NCI-H1694 treated with DMSO at 0.1 percent for 48 hours (cell line): ENCODE measurements around the gene ACTRT2.

Experiments
- DNase-seq: peaks from one replicate; lab custom pipeline; 2025; lab: John Stamatoyannopoulos, UW

The ACTRT2 gene

DNA sequence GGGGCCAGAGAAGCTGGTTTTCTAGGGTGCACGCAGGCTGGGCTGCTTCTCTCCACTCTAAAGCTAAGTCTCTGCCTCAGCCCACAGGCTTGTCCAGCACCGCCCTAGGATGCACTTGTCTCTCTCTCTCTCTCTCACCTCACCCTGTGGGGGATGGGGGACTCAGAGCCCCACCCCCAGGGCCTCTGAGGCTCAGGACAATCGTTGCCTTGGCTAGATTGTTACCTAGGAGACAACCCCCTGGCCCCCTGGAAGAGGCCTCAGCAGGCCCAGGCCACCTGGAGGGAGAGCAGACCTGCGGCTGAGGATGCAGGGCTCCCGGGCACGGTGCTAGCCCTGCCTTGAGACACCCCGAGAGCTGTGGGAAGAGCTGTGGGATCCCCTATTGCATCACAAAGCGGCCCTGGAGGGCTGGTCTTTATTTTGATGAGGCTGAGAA lies at the start of gene ACTRT2:
Gene ACTRT2 (plus strand): TSS at position 235 of the 439 bp plus-strand sequence. CDS start 220 bp downstream, outside the sequence.
- no peak for DNase-seq

DNA sequence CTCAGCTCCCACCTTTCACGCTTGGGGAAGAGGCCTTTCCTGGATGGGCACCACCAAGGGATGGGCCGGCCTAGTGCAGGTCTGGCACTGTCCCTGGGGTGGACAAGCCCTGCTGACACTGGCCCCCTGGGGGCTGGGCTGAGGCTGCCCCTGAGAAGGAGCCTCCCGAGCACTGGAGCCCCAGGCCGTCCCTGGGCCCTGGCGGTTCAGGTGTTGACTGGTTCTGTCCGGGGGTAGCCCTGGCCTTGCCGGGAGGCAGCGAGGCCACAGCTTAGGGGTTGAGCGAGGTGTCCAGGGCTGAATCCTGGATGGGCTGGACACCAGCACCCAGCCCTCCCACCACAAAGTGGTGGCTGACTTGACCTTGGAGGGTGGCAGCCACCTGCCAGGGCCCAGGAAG lies 49.7 kb upstream of the ACTRT2 start:
- no peak for DNase-seq

DNA sequence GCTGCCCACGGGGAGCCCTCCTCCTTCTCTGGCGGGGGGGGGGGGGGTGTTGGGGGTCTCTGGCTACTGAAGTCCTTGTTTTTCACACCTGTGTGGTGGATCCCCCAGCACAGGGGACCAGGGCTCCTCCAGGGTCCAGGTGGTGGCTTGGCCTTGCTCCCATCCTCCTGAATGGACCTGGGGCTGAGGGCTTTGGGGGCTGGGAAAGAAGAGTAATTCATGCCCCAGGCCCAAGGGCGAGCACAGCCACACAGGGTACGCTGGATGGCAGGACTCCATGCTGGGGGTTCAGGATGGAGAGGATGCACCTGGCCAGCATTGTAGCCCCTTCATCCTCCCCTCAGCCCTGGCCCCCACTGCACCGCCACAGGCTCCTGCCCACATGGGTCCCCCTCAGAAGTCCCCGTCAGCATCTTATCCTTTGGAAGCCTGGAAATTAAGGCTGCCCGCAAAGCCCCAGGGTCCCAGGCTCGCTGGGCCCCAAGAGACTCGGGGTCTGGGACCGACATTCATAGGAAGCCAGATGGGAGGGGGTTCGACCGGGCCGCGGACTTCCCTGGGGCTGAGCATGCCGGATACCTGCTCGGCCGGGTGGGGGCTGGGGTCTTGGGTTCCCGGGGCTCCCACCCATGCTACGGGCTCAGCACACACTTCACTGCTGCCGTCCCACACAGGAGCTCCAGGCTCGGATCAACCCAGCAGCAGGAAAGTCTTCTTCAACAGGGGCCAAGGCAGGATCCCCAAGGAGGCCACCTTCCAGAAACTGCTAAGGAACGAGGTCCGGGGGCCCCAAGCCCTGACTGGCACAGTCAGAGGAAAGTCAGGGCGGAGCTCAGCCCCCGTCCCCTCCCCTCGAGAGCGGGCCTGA lies 49.0 kb upstream of the ACTRT2 start:
- DNase-seq, result no peak

- DNase-seq, result no peak
These were observed 48.2 kb upstream of the ACTRT2 start for GRCh38 chr1:2972879-2973575.

DNA sequence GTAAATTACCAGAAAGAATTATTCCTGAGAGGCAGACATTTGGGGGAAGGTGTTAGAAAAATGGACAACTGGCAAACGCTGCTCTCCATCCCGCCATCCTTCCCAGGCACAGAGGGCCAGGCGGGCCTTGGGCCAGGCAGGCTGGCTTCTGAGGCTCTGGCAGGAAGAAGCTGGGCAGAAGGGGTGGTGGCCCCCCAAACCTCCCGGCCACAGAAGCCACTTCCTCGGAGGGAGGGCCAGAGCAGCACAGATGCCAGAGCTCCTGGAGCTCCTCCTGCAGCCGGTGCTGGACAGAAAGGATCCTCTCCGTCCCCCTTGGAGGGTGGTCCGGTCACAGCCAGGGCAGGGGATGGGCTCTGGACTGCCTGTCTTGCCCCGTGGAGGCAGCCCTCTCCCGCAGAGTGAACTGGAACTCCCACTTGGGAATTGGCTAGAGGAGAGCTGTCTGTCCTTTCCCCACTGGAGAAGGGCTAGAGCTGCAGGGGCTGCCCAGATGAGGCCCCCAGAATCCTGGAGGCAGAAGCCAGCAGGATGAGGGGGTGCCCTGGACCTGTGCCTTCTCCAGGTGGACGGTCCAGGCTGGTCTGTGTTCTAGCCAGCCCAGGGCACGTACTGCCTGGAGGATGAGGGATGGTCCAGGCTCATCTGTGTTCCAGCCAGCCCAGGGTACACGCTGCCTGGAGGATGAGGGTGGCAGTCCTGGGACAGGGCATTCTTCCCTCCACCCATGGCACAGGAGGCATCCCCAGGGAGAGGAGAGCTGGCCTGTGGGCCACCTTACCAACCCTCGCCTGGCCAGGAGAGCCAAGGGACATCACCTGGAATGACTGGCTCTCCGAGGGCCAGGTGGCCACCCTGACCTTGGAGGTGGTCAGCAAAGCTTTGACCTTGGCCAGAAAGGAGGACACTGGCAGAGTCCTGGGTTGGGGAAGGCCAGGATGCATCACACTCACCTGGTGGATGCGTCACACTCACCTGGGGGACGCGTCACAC lies 47.4 kb upstream of the ACTRT2 start:
- DNase-seq, result no peak

DNA sequence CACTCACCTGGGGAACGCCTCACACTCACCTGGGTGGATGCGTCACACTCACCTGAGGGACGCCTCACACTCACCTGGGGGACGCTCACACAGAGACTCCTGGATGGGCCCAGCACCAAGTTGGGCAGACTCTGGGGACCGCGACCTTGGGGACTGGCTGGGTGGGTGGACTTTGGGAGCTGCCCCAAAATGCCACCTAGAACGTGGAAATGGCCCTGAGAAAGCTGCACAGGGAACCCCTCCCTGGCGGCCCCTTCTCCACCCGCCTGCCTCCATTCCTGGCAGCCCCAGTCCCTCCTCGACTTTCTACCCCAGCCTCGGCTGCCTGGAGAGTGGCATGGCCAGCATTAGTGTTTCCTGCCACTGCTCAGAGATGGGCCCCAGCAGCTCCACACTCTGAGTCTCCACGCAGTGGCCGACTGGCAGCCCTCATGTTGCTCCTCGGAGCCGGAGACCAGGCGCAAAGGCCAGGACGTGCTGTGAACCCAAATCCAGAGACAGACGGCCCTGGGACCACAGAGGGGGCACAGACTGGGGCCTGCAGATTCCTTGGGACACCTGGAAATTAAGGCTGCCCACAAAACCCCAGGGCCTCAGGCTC lies 46.5 kb upstream of the ACTRT2 start:
- no peak for DNase-seq

GRCh38 chr1:2975466-2976179 lies 45.6 kb upstream of the ACTRT2 start:
- no peak for DNase-seq

DNA sequence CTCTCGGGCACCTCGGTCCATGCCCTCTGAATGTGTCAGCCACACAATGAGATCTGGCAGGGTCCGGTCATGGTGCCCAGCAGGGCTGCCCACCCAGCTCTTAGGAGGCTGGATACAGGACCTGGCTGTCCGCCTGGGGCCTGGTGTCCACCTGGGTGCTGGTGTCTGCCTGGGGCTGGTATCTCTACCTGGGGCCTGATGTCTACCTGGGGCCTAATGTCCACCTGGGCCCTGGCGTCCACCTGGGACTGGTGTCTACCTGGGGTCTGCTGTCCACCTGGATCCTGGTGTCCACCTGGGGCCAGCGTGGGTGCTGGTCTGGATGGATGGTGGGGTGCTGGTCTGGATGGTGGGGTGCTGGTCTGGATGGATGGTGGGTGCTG lies 45.1 kb upstream of the ACTRT2 start:
- DNase-seq, result no peak

- no peak for DNase-seq
These were observed 43.2 kb upstream of the ACTRT2 start for GRCh38 chr1:2977886-2978611.

GRCh38 chr1:2978691-2979190 lies 42.5 kb upstream of the ACTRT2 start:
- no peak for DNase-seq

GRCh38 chr1:2979191-2980072 lies 41.8 kb upstream of the ACTRT2 start:
- DNase-seq, result no peak

DNA sequence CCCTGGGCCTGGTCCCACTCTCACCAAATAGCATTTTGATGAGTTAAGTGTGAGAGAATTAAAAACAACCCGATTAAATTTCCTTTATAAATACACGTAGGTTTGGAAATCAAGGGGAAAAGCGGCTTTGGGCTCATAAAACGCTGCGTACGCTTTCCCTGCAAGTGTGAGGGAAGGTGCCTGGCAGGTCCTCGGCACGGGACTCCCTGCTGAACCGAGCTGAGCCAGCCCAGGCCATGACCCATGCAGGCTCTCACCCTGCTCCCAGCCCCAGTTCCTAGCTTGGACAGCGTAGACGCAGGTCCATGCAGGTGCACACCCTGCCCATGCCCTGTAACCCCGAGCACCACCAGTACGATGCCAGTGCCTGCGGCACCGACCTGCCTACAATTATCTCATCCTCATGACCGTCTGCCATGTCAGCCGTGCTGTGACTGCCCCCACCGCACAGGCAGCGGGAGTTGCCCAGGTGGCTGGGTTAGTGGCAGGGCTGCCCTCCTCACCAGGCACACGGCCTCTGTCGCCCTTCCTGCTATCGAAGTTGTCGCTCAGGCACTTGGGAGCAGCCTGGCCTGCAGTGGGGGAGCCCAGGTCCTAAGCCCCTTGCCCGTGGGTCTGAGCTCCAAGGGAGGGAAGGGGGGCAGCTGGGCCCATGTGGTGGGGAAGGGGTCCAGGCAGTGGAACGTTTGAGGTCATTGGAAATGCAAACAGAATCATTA lies 41.0 kb upstream of the ACTRT2 start:
- no peak for DNase-seq

DNA sequence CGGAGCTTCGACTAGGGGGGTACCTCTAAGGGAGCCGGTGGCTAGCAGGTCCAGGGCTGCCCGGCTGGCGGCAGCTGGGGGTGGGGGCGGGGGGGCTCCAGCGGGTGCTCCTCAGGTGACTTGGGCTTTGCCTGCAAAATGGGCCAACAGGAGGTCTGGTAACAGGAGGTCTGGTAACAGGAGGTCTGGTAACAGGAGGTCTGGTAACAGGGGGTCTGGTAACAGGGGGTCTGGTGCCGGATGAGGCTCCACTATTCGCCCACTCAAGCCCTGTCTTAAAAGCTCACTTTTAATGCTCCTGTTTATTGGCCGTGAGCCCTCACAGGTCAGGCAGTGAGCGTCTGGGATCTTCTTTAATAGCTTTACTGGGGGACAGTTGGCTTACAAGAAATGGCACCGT lies 40.4 kb upstream of the ACTRT2 start:
- DNase-seq, result no peak

DNA sequence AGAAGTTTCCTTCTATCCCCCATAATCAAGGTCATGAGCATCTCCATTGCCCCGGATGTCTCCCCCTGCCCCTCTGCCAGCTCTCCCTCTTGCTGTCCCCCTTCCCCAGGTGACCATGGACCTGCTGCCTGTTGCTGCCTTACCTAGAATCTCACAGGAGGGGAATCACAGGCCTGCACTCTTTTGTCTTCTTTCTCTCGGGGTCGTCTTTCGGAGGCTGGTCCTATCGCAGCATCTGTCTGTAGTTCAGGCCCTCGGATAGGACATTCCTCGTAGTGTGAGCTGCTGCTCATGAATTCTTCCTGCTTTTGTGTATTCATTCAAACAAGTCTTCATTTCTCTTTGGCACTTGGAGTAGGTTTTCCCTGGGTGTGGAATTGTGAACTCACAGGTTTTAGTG lies 39.9 kb upstream of the ACTRT2 start:
- DNase-seq, result no peak

DNA sequence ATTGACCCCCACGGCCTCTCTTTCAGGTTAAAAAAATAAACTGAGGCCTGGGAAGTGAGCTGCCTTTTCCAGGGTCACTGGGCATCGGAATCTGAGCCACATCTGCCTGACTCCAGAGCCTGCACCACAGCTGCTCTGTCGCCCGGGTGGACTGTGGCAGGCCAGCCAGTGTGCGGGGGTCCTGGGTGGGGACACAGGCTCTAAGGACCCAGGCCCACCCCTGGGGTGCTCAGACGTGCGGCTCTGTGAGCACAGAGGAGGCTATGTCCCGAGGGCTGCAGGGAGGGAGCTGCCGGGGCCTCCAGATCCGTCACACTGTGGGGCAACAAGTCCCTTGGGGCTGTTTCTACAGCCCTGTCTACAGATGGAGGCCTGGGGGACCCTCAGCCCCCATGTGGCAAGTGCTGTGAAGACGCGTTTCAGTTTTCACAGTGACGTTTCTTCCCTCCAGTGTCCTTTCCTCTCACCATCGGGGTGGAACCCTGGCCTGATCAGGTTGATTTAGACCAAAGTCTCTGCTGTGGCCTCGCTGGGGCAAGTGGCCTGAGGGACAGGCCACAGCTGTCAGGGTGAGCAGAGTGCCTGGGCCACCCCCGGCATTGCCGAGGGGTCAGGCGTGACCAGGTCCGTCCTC lies 39.2 kb upstream of the ACTRT2 start:
- DNase-seq, result no peak

GRCh38 chr1:2982615-2983318 lies 38.5 kb upstream of the ACTRT2 start:
- no peak for DNase-seq

DNA sequence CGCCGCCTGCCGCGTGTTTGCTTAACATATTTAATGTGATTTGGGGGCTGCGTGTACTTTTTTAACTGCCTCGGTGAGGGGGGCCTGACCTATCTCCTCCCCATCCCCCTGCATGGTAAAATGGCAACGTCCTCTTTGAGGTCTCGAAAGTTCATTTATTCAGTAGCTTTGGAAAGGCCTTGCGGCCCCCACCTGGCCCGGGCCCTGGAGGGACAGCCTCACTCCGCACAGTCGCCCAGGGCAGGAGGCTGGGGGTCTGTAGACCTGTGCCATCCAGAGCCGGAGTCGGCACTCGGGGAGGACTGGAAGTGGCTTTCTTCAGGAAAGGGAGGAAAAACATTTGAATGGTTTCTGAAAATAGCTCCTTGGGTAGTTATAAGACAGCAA lies 38.0 kb upstream of the ACTRT2 start:
- DNase-seq, result no peak
